ENCODE results near the gene SLC1A4.

Gene SLC1A4

DNA sequence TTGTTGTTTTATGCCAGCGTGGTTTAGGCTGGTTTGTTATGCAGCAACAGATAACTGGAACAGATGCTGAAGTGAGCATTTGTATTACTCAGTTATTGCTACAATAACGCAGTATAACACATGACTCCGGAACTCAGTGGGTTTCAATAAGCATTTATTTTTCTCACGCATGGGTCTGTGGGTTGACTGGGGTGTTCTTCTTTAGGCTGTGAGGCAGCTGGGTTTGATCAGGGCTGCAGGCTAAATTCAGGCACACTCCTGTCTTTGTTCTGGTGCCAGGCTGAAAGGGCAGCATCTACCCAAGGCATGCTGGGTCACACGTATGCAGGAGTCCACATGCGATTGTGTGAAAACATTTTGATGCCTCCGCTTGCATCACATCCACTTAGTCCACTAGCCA lies 3.8 kb upstream of the SLC1A4 start:
- TF ChIP-seq FOXP2 (optimal IDR thresholded peaks at IDR 0.05; ENCODE audit: borderline replicate concordance, extremely low read depth, extremely low read length, insufficient read depth): no peak
- TF ChIP-seq POLR2AphosphoS5 (IDR thresholded peaks at IDR 0.05; ENCODE audit: low read depth, low read length): no peak
- no peak for TF ChIP-seq TAF1 (IDR thresholded peaks at IDR 0.05; ENCODE audit: borderline replicate concordance, insufficient read depth, low read length)
- TF ChIP-seq, protein P1, sequence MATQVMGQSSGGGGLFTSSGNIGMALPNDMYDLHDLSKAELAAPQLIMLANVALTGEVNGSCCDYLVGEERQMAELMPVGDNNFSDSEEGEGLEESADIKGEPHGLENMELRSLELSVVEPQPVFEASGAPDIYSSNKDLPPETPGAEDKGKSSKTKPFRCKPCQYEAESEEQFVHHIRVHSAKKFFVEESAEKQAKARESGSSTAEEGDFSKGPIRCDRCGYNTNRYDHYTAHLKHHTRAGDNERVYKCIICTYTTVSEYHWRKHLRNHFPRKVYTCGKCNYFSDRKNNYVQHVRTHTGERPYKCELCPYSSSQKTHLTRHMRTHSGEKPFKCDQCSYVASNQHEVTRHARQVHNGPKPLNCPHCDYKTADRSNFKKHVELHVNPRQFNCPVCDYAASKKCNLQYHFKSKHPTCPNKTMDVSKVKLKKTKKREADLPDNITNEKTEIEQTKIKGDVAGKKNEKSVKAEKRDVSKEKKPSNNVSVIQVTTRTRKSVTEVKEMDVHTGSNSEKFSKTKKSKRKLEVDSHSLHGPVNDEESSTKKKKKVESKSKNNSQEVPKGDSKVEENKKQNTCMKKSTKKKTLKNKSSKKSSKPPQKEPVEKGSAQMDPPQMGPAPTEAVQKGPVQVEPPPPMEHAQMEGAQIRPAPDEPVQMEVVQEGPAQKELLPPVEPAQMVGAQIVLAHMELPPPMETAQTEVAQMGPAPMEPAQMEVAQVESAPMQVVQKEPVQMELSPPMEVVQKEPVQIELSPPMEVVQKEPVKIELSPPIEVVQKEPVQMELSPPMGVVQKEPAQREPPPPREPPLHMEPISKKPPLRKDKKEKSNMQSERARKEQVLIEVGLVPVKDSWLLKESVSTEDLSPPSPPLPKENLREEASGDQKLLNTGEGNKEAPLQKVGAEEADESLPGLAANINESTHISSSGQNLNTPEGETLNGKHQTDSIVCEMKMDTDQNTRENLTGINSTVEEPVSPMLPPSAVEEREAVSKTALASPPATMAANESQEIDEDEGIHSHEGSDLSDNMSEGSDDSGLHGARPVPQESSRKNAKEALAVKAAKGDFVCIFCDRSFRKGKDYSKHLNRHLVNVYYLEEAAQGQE (IDR thresholded peaks at IDR 0.05; ENCODE audit: insufficient read depth in 1 of 2, low read depth in 2 of 2, low read length in 2 of 2): no peak
- no peak for TF ChIP-seq SIN3A (IDR thresholded peaks at IDR 0.05; ENCODE audit: borderline replicate concordance, insufficient read depth, low read length)

DNA sequence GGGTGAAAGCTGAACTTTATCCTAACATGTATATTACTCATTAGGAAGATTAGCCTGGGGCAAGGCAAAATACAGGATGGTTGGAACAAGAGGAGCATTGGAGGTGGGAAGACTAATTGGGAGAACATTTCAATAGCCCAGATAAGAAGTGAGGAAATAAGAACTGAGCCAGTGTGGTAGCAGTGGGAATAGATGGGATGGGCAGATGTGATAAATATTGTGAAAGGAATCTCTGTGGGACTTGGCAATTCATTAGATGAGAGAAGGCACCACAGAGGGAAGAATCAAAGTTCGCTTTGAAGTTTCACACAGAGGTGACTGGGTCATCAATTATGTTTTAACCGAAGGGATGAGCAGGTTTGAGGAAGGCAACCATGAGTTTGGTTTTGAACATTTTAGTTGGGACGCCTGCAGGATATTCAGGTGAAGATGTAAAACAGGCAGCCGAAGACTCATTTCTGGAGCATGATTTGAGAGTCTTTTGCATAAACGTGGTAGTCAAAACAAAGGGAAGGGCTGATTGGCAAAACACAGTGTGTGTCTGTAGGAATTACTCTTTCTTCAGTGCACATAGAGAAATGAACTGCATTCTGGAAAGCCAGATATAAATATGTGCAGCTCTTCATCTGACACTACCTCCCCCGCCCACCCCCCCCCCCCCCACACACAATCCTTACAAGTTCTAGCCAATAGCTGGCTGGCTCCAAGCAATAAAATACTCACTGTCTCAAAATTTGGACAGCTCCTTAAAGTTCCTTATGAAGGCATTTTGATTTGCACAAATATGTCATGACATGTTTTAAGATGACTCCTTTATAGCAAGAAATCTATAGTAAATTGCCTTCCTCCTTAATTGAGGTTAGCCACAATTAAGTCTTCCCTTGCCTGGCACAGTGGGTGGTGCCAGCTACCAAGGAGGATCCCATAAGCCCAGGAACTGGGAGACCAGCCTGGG lies 1.9 kb upstream of the SLC1A4 start:
- TF ChIP-seq TAF1 (IDR thresholded peaks at IDR 0.05; ENCODE audit: borderline replicate concordance, insufficient read depth, low read length) (no peak), SIN3A (IDR thresholded peaks at IDR 0.05; ENCODE audit: borderline replicate concordance, insufficient read depth, low read length) (no peak), FOXP2 (optimal IDR thresholded peaks at IDR 0.05; ENCODE audit: borderline replicate concordance, extremely low read depth, extremely low read length, insufficient read depth) (no peak), POLR2AphosphoS5 (IDR thresholded peaks at IDR 0.05; ENCODE audit: low read depth, low read length) (no peak)
- TF ChIP-seq, protein P1 (IDR thresholded peaks at IDR 0.05; ENCODE audit: insufficient read depth in 1 of 2, low read depth in 2 of 2, low read length in 2 of 2): peak in 1 of 2 experiments; percentile 50; a peak in 1 of 4 replicates

DNA sequence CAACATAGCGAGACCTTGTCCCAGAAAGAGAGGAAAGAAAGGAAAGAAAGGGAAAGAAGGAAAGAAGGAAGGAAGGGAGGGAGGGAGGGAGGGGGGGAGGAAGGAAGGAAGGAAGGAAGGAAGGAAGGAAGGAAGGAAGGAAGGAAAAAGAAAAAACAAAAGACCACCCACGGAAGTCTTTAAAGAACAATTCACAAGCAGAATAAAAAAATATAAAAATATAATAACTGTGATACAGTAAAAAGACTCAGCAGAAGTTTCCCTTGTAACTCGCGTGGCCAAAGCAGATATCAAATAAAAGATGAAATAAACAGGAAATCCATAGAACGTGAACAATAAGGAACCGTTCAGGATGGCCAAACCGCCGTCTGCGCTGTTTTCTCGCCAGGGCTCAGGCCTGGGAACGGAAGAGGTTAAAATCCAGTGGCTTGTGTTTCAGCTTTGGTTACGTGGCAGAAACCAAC lies 1.2 kb upstream of the SLC1A4 start:
- TF ChIP-seq FOXP2 (optimal IDR thresholded peaks at IDR 0.05; ENCODE audit: borderline replicate concordance, extremely low read depth, extremely low read length, insufficient read depth) (no peak), POLR2AphosphoS5 (IDR thresholded peaks at IDR 0.05; ENCODE audit: low read depth, low read length) (no peak), SIN3A (IDR thresholded peaks at IDR 0.05; ENCODE audit: borderline replicate concordance, insufficient read depth, low read length) (no peak), TAF1 (IDR thresholded peaks at IDR 0.05; ENCODE audit: borderline replicate concordance, insufficient read depth, low read length) (no peak)

DNA sequence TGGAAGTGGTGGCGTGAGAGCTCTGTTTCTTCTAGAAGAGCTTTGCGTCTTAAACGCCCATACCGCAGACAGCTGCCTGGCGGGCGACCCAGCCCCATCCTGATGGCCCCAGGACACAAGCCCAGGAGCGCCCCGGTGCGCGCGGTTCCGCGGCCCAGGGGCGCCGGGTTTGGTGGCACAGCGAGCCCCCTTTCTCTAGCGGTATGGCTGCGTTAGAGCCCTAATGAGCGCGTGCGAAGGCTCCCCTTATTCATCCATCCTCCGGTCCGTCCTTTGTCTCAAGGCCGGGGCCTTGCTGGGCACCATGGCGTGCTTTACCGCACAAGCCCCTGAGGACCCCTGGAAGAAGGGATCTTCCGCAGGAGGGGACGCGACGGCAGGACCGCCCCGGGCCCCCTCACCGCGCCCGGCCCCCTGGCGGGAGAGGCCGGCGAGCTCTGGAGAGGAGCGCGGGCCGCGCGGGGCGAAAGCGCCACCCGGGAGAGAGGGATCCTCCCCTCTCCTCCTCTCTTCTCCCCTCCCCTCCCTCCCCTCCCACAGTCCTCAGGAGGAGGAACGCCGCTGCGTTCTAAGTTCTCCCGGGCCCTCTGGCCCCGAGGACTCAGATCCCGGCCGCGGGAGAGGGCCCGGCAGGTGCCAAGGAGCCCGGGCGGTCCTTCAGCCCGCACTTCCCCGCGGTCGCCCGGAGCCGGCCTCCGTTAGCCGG lies 626 bp upstream of the SLC1A4 start:
- TF ChIP-seq, protein P1 (IDR thresholded peaks at IDR 0.05; ENCODE audit: insufficient read depth in 1 of 2, low read depth in 2 of 2, low read length in 2 of 2): no peak
- no peak for TF ChIP-seq FOXP2 (optimal IDR thresholded peaks at IDR 0.05; ENCODE audit: borderline replicate concordance, extremely low read depth, extremely low read length, insufficient read depth)
- TF ChIP-seq SIN3A (IDR thresholded peaks at IDR 0.05; ENCODE audit: borderline replicate concordance, insufficient read depth, low read length): 0 out of 2 replicates have a peak, but pooled peaks have one; percentile 17
- no peak for TF ChIP-seq POLR2AphosphoS5 (IDR thresholded peaks at IDR 0.05; ENCODE audit: low read depth, low read length)

DNA sequence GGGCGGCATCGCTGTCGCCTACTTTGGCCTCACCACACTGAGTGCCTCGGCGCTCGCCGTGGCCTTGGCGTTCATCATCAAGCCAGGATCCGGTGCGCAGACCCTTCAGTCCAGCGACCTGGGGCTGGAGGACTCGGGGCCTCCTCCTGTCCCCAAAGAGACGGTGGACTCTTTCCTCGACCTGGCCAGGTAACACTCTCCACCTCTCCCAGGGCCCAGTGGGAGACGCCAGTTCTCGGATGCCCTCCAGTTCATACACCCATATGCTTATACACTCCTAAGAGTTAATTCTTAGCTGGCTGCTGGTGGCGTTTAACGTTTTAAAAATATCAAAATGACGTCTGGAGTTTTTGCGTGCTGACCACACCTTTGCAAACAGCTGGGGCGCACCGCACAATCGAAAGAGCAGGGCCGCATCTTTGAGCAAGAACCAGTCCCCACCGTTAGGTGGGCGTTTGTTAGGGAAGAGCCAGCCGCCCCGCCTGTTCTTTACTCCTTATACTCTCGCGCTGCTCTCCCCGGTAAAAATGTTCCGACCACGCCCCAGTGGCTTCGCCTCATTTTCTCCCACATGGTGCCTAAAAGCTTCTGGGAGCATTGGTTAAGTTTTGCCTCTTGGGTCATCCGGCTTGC lies 899 bp downstream of the SLC1A4 start:
- TF ChIP-seq POLR2AphosphoS5 (IDR thresholded peaks at IDR 0.05; ENCODE audit: low read depth, low read length) (no peak), SIN3A (IDR thresholded peaks at IDR 0.05; ENCODE audit: borderline replicate concordance, insufficient read depth, low read length) (no peak), TAF1 (IDR thresholded peaks at IDR 0.05; ENCODE audit: borderline replicate concordance, insufficient read depth, low read length) (no peak), FOXP2 (optimal IDR thresholded peaks at IDR 0.05; ENCODE audit: borderline replicate concordance, extremely low read depth, extremely low read length, insufficient read depth) (no peak)
- TF ChIP-seq, protein P1 (IDR thresholded peaks at IDR 0.05; ENCODE audit: insufficient read depth in 1 of 2, low read depth in 2 of 2, low read length in 2 of 2): no peak
